HG03064 (cell line): Measurements from ENCODE around the gene AREL1.

Experiments used
- ATAC-seq: cut with Tn5 transposase; IDR thresholded peaks from one replicate; pipeline ENCODE4 v1.9.1; 2021; ENCODE audit warnings: low read depth; ENCODE audit not compliant: unreplicated experiment

The AREL1 gene

GRCh38 chr14:74638966-74639365 lies 73.9 kb downstream of the AREL1 start:
- ATAC-seq = no peak

- ATAC-seq = no peak
These were observed 74.8 kb downstream of the AREL1 start for GRCh38 chr14:74638066-74638465.

GRCh38 chr14:74637178-74637550 lies 75.7 kb downstream of the AREL1 start:
- no peak for ATAC-seq

- ATAC-seq = no peak
These were observed 76.3 kb downstream of the AREL1 start for GRCh38 chr14:74636424-74637177.

- ATAC-seq = no peak
These were observed 77.0 kb downstream of the AREL1 start for GRCh38 chr14:74635847-74636246.

- no peak for ATAC-seq
These were observed 77.9 kb downstream of the AREL1 start for GRCh38 chr14:74634964-74635363.

GRCh38 chr14:74634481-74634880 lies 78.4 kb downstream of the AREL1 start:
- no peak for ATAC-seq

- ATAC-seq = no peak
These were observed 81.8 kb downstream of the AREL1 start for GRCh38 chr14:74630881-74631690.

GRCh38 chr14:74628418-74628817 lies 84.5 kb downstream of the AREL1 start:
- no peak for ATAC-seq

GRCh38 chr14:74627076-74627475 lies 85.8 kb downstream of the AREL1 start:
- ATAC-seq = no peak

GRCh38 chr14:74622257-74622656 lies 90.6 kb downstream of the AREL1 start:
- no peak for ATAC-seq

GRCh38 chr14:74621556-74621955 lies 91.3 kb downstream of the AREL1 start:
- no peak for ATAC-seq

GRCh38 chr14:74620923-74621322 lies 92.0 kb downstream of the AREL1 start:
- no peak for ATAC-seq

- ATAC-seq = no peak
These were observed 92.4 kb downstream of the AREL1 start for GRCh38 chr14:74620497-74620921.

GRCh38 chr14:74619672-74620131 lies 93.2 kb downstream of the AREL1 start:
- no peak for ATAC-seq

GRCh38 chr14:74618078-74618952 lies 94.6 kb downstream of the AREL1 start:
- no peak for ATAC-seq

- no peak for ATAC-seq
These were observed 95.7 kb downstream of the AREL1 start for GRCh38 chr14:74616996-74617700.

- no peak for ATAC-seq
These were observed 96.4 kb downstream of the AREL1 start for GRCh38 chr14:74616507-74616906.

GRCh38 chr14:74615735-74616134 lies 97.1 kb downstream of the AREL1 start:
- ATAC-seq = no peak
